Tibial artery (tissue), 4 donors: ENCODE measurements around the gene ABL2.
"Not testable (repeated sequence)": the region's sequence is repeated elsewhere in the genome, so short reads cannot be mapped to it uniquely, and the experiment has no call there.

Experiments
- DNase-seq, 2 donors: peaks; one replicate each; pipeline ENCODE4 v3.0.0-alpha.2; 2019
- H3K27ac ChIP-seq, 2 donors: fragments of 200-600 bp; sonication (generic) in 1 of 2; 1 replicate in 1 of 2; 2 replicates in 1 of 2; pipeline ENCODE4 v1.5.1; 2018 to 2019; ENCODE audit warnings: mild to moderate bottlenecking in 1 of 2
- H3K27me3 ChIP-seq, 2 donors: fragments of 200-600 bp; sonication (generic) in 1 of 2; one replicate each; pipeline versions ENCODE4 v1.5.1 to v1.6.0; 2016 to 2019
- H3K36me3 ChIP-seq, 3 donors: fragments of 200-600 bp; sonication (generic) in 2 of 3; one replicate each; pipeline ENCODE4 v1.5.1; 2016 to 2019; ENCODE audit warnings: mild to moderate bottlenecking in 2 of 3
- H3K4me1 ChIP-seq, 4 donors: fragments of 200-600 bp; sonication (generic) in 2 of 4; 1 replicate in 3 of 4; 2 replicates in 1 of 4; pipeline ENCODE4 v1.5.1; 2016 to 2019
- H3K4me3 ChIP-seq, 2 donors: fragments of 200-600 bp; sonication (generic) in 1 of 2; 1 replicate in 1 of 2; 2 replicates in 1 of 2; pipeline ENCODE4 v1.5.1; 2018 to 2019; ENCODE audit warnings: mild to moderate bottlenecking in 2 of 2
- H3K9me3 ChIP-seq, 3 donors: fragments of 200-600 bp; sonication (generic) in 1 of 3; one replicate each; pipeline ENCODE4 v1.5.1; 2016 to 2019
- CTCF ChIP-seq, 2 experiments: fragments of 200-600 bp in 1 of 2; fragments of 450-650 bp in 1 of 2; IDR thresholded peaks; one replicate each; pipeline ENCODE4 v1.5.1; 2017 to 2019; ENCODE audit warnings: antibody characterized with exemption in 2 of 2, mild to moderate bottlenecking in 1 of 2, moderate library complexity in 1 of 2
- intact Hi-C: fragments of 100-400 bp; cut with DNase I; formaldehyde crosslinking; loops from one replicate; pipeline ENCODE4 v1.15.0; 2023; ENCODE audit warnings: low total_unique reads

ABL2 gene

GRCh38 chr1:179175011-179175841 lies 54.3 kb downstream of the ABL2 start:
- no peak for DNase-seq
- peak overlapping the region; percentile 58 to 72 for H3K27ac ChIP-seq

GRCh38 chr1:179170468-179170770 lies 59.1 kb downstream of the ABL2 start:
- H3K4me3 ChIP-seq, H3K27me3 ChIP-seq, H3K9me3 ChIP-seq, intact Hi-C loops, DNase-seq, H3K36me3 ChIP-seq: not testable (repeated sequence)
- Histone ChIP-seq H3K4me1 (peaks cover 0 to 52% (median 15%) of the 10 kb centered on the region in 4 donors), H3K27ac (peak overlapping the region in 1 of 2 donors; percentile 61)

More at GRCh38 chr1:179175011-179175841, 54.3 kb downstream of the ABL2 start:
- Histone ChIP-seq H3K9me3 (no peaks in the 10 kb centered on the region), H3K27me3 (no peaks in the 10 kb centered on the region), H3K4me3 (no peak overlapping the region), H3K4me1 (peaks cover 0 to 69% (median 35%) of the 10 kb centered on the region in 4 donors), H3K36me3 (no peaks in the 10 kb centered on the region)
- intact Hi-C loops = no loop called here
- TF ChIP-seq CTCF (IDR thresholded peaks at IDR 0.05) = no peak

GRCh38 chr1:179169616-179170467 lies 59.6 kb downstream of the ABL2 start:
- Histone ChIP-seq H3K36me3 (no peaks in the 10 kb centered on the region), H3K4me1 (peaks cover 0 to 47% (median 9%) of the 10 kb centered on the region in 4 donors), H3K27ac (peak overlapping the region; percentile 30 to 61), H3K27me3 (no peaks in the 10 kb centered on the region), H3K9me3 (no peaks in the 10 kb centered on the region), H3K4me3 (no peak overlapping the region)
- TF ChIP-seq CTCF (IDR thresholded peaks at IDR 0.05) = no peak
- no peak for DNase-seq
- intact Hi-C loops = no loop called here

GRCh38 chr1:179168536-179168935 lies 60.9 kb downstream of the ABL2 start:
- no peak for DNase-seq
- H3K36me3 ChIP-seq = no peaks in the 10 kb centered on the region
- H3K4me1 ChIP-seq = peaks cover 0 to 36% (median 6%) of the 10 kb centered on the region in 4 donors
- no peaks in the 10 kb centered on the region for H3K9me3 ChIP-seq
- H3K4me3 ChIP-seq = no peak overlapping the region
- intact Hi-C loops = no loop called here
- H3K27me3 ChIP-seq = no peaks in the 10 kb centered on the region
- no peak overlapping the region for H3K27ac ChIP-seq
- no peak for TF ChIP-seq CTCF (IDR thresholded peaks at IDR 0.05)

- Histone ChIP-seq H3K4me1 (peaks cover 0 to 37% (median 6%) of the 10 kb centered on the region in 4 donors), H3K36me3 (no peaks in the 10 kb centered on the region), H3K27me3 (no peaks in the 10 kb centered on the region), H3K4me3 (no peak overlapping the region), H3K9me3 (no peaks in the 10 kb centered on the region), H3K27ac (no peak overlapping the region)
- no peak for TF ChIP-seq CTCF (IDR thresholded peaks at IDR 0.05)
- DNase-seq = no peak
- intact Hi-C loops = no loop called here
Observed at GRCh38 chr1:179167955-179168354, 61.5 kb downstream of the ABL2 start.

GRCh38 chr1:179167418-179167777 lies 62.1 kb downstream of the ABL2 start:
- Histone ChIP-seq H3K4me3 (no peak overlapping the region), H3K9me3 (no peaks in the 10 kb centered on the region), H3K27ac (no peak overlapping the region), H3K36me3 (no peaks in the 10 kb centered on the region), H3K4me1 (peaks cover 0 to 40% (median 6%) of the 10 kb centered on the region in 4 donors), H3K27me3 (no peaks in the 10 kb centered on the region)
- DNase-seq = no peak
- no peak for TF ChIP-seq CTCF (IDR thresholded peaks at IDR 0.05)
- intact Hi-C loops = no loop called here
